Transverse colon (tissue), 4 donors: ENCODE results near the gene PLXND1. TPM values are rescaled to one million over a fixed set of nuclear protein-coding genes. Genes with fewer than 3 reads are reported as not detected.

Source experiments
- DNase-seq: peaks from one replicate; pipeline ENCODE4 v3.0.0-alpha.2; 2019
- H3K27ac ChIP-seq, 4 donors: fragments of 200-600 bp; sonication (generic); 2 replicates each; pipeline ENCODE4 v1.5.1; 2016 to 2018; ENCODE audit warnings: inconsistent platforms in 4 of 4
- H3K27me3 ChIP-seq: fragments of 200-600 bp; sonication (generic); 2 replicates; pipeline ENCODE4 v1.5.1; 2017; ENCODE audit warnings: inconsistent platforms
- H3K36me3 ChIP-seq, 4 donors: fragments of 200-600 bp; sonication (generic); 2 replicates each; pipeline ENCODE4 v1.5.1; 2017 to 2019; ENCODE audit warnings: inconsistent platforms in 4 of 4
- H3K4me1 ChIP-seq, 4 donors: fragments of 200-600 bp; sonication (generic); 2 replicates each; pipeline ENCODE4 v1.5.1; 2017 to 2020; ENCODE audit warnings: inconsistent platforms in 4 of 4
- H3K4me3 ChIP-seq, 4 donors: fragments of 200-600 bp; sonication (generic); 1 replicate in 1 of 4; 2 replicates in 3 of 4; pipeline versions ENCODE4 v1.5.1 to v1.6.1; 2017 to 2019; ENCODE audit warnings: inconsistent platforms in 4 of 4
- H3K9me3 ChIP-seq, 2 donors: fragments of 200-600 bp; sonication (generic); 2 replicates each; pipeline ENCODE4 v1.5.1; 2017 to 2019; ENCODE audit warnings: inconsistent platforms in 2 of 2
- CTCF ChIP-seq, 5 experiments: fragments of 200-600 bp in 3 of 5; fragments of 450-650 bp in 2 of 5; sonication (generic) in 3 of 5; IDR thresholded peaks; 1 replicate in 2 of 5; 2 replicates in 3 of 5; pipeline ENCODE4 v1.5.1; 2016 to 2017; ENCODE audit warnings: antibody characterized with exemption in 5 of 5, inconsistent platforms in 3 of 5, mild to moderate bottlenecking in 2 of 5, moderate library complexity in 1 of 5
- EP300 ChIP-seq: sonication (generic); formaldehyde crosslinking; IDR thresholded peaks from one replicate; pipeline ENCODE4 v1.6.1; 2017; ENCODE audit warnings: antibody characterized with exemption, low read depth
- POLR2A ChIP-seq: fragments of 450-650 bp; IDR thresholded peaks from one replicate; pipeline ENCODE4 v1.6.1; 2016; ENCODE audit warnings: antibody characterized with exemption, mild to moderate bottlenecking, moderate library complexity
- POLR2AphosphoS5 ChIP-seq, 3 donors: sonication (generic); formaldehyde crosslinking; IDR thresholded peaks; one replicate each; pipeline ENCODE4 v1.6.1; 2016; ENCODE audit warnings: antibody characterized with exemption in 3 of 3
- WGBS, 2 donors: methylation state at CpG; one replicate each; pipeline ENCODE4 v1.1.5; 2018; ENCODE audit warnings: low coverage in 1 of 2; 5-methylcytosine and 5-hydroxymethylcytosine counted together
- in situ Hi-C, 4 donors: fragments of 200-750 bp; cut with MboI; loops; one replicate each; pipeline versions ENCODE4 v1.15.0 to v1.15.1; 2017; ENCODE audit warnings: low sequenced_read_pairs in 3 of 4, low pct_ligation_motif_present in 1 of 4, low pct_unique_long_range_greater_than_20kb in 1 of 4
- intact Hi-C: fragments of 100-400 bp; cut with DNase I; formaldehyde crosslinking; loops from one replicate; pipeline ENCODE4 v1.15.1; 2023; ENCODE audit warnings: low total_unique reads
- total RNA-seq, 4 donors: library from RNA; depleted of rRNA; stranded (reverse); fragments of >200 nt; gene quantifications; one replicate each; pipeline ENCODE4 v1.1.0, GENCODE V29; 2016

PLXND1 gene
- total RNA-seq, 4 donors from 2014 or later = 26.4 to 71.8 (median 35.8) TPM

GRCh38 chr3:129607391-129608068, 1.1 kb upstream of the PLXND1 start:
- Histone ChIP-seq H3K9me3 (no peaks in the 10 kb centered on the region), H3K27ac (peak overlapping the region; percentile 80 to 87 (median 86)), H3K4me3 (peak overlapping the region; percentile 37 to 64 (median 42)), H3K27me3 (peaks cover 24% of the 10 kb centered on the region), H3K4me1 (peaks cover 0 to 47% (median 32%) of the 10 kb centered on the region in 4 donors), H3K36me3 (no peaks in the 10 kb centered on the region)
- WGBS, 2 donors = 56 to 60% methylated on average over 3 to 18 of the region's 18 CpGs
- in situ Hi-C loops = no loop called here
- no peak for DNase-seq
- intact Hi-C loops = loop anchor here (10.0 kb wide), 1 partner anchor 113 kb away; no protein-coding TSS in a partner anchor
- TF ChIP-seq POLR2AphosphoS5 (IDR thresholded peaks at IDR 0.05) (no peak), CTCF (IDR thresholded peaks at IDR 0.05) (no peak), EP300 (no peak), POLR2A (no peak)

- Histone ChIP-seq H3K27me3 (peaks cover 24% of the 10 kb centered on the region), H3K4me1 (peaks cover 0 to 47% (median 30%) of the 10 kb centered on the region in 4 donors), H3K36me3 (no peaks in the 10 kb centered on the region), H3K9me3 (no peaks in the 10 kb centered on the region), H3K4me3 (peak overlapping the region; percentile 12 to 58 (median 50)), H3K27ac (peak overlapping the region; percentile 66 to 87 (median 78))
- DNase-seq = no peak
- TF ChIP-seq POLR2A (no peak), POLR2AphosphoS5 (IDR thresholded peaks at IDR 0.05) (no peak), EP300 (no peak), CTCF (IDR thresholded peaks at IDR 0.05) (no peak)
- WGBS, 2 donors = 1% methylated on average over 61 of the region's 98 CpGs; no CpG with 5 or more reads in 1 of the 2 donors
- intact Hi-C loops (loop anchor here (10.0 kb wide), 1 partner anchor 111 kb away; no protein-coding TSS in a partner anchor), in situ Hi-C loops (no loop called here)
These were observed 397 bp downstream of the PLXND1 start for GRCh38 chr3:129605922-129606635.

- Histone ChIP-seq H3K27me3 (peaks cover 24% of the 10 kb centered on the region), H3K27ac (peak overlapping the region; percentile 66 to 87 (median 78)), H3K36me3 (no peaks in the 10 kb centered on the region), H3K4me3 (peak overlapping the region; percentile 12 to 58 (median 50)), H3K9me3 (no peaks in the 10 kb centered on the region), H3K4me1 (peaks cover 0 to 47% (median 30%) of the 10 kb centered on the region in 4 donors)
- in situ Hi-C loops = no loop called here
- intact Hi-C loops = loop anchor here (10.0 kb wide), 1 partner anchor 111 kb away; no protein-coding TSS in a partner anchor
- WGBS, 2 donors = 1% methylated on average over 71 of the region's 98 CpGs; no CpG with 5 or more reads in 1 of the 2 donors
- no peak for DNase-seq
- TF ChIP-seq CTCF (IDR thresholded peaks at IDR 0.05) = no peak
- TF ChIP-seq POLR2AphosphoS5 (IDR thresholded peaks at IDR 0.05) = no peak
- TF ChIP-seq EP300 = no peak
- peak; percentile 11 for TF ChIP-seq POLR2A
These were observed 1.1 kb downstream of the PLXND1 start for GRCh38 chr3:129605203-129605921.

- Histone ChIP-seq H3K36me3 (no peaks in the 10 kb centered on the region), H3K27me3 (peaks cover 24% of the 10 kb centered on the region), H3K4me3 (peak overlapping the region; percentile 2 to 58 (median 50)), H3K4me1 (peaks cover 0 to 52% (median 31%) of the 10 kb centered on the region in 4 donors), H3K27ac (peak overlapping the region; percentile 66 to 87 (median 78)), H3K9me3 (no peaks in the 10 kb centered on the region)
- DNase-seq = no peak
- whole genome bisulfite sequencing, 2 donors = 26% methylated on average over 12 of the region's 12 CpGs; no CpG with 5 or more reads in 1 of the 2 donors
- in situ Hi-C loops = no loop called here
- intact Hi-C loops = loop anchor here (10.0 kb wide), 1 partner anchor 110 kb away; no protein-coding TSS in a partner anchor
- TF ChIP-seq EP300 (no peak), POLR2A (no peak), POLR2AphosphoS5 (IDR thresholded peaks at IDR 0.05) (no peak), CTCF (IDR thresholded peaks at IDR 0.05) (no peak)
These were observed 1.7 kb downstream of the PLXND1 start for GRCh38 chr3:129604767-129605166.
